HEK293 (cell line): ENCODE results near the gene REPS2.

Experiments
- CTCF ChIA-PET: fragments of 350-600 bp; formaldehyde crosslinking; extraction: SDS; loops from one replicate; lab custom pipeline; 2021; ENCODE audit warnings: antibody characterized with exemption; lab: Yijun Ruan, JAX
- POLR2A ChIA-PET: fragments of 300-600 bp; formaldehyde crosslinking; extraction: SDS; loops from one replicate; lab custom pipeline; 2020; ENCODE audit warnings: antibody characterized with exemption, inconsistent platforms; lab: Yijun Ruan, JAX
- H3K27ac ChIP-seq: fragments of 200-500 bp; sonication (Bioruptor generic); 2 replicates; pipeline ENCODE4 v1.5.1; 2014; ENCODE audit warnings: low read depth, low read length, control low read depth, inconsistent platforms; ENCODE audit errors: extremely low read depth
- H3K36me3 ChIP-seq, 2 experiments: fragments of 200-500 bp in 1 of 2; sonication (Bioruptor generic) in 1 of 2; 1 replicate in 1 of 2; 2 replicates in 1 of 2; pipeline ENCODE4 v1.5.1; 2014 to 2017; ENCODE audit warnings: inconsistent platforms in 2 of 2, low read length in 2 of 2; ENCODE audit not compliant: control insufficient read depth in 2 of 2, insufficient read depth in 1 of 2
- H3K4me1 ChIP-seq: fragments of 200-500 bp; sonication (Bioruptor generic); 2 replicates; pipeline ENCODE4 v1.5.1; 2014; ENCODE audit warnings: mild to moderate bottlenecking, low read length, inconsistent platforms; ENCODE audit not compliant: control insufficient read depth, insufficient read depth
- H3K4me3 ChIP-seq: 2 replicates; pipeline ENCODE4 v1.5.1; 2011; ENCODE audit warnings: low read depth, mild to moderate bottlenecking, control low read depth, low read length, moderate library complexity
- H3K9me3 ChIP-seq: fragments of 200-500 bp; sonication (Bioruptor generic); 2 replicates; pipeline ENCODE4 v1.5.1; 2014; ENCODE audit warnings: low read depth, low read length, inconsistent platforms; ENCODE audit not compliant: control insufficient read depth, insufficient read depth
- HOXD13 ChIP-seq: sonication (generic); formaldehyde crosslinking; IDR thresholded peaks from 2 replicates; pipeline ENCODE4 v1.8.0; 2022; ENCODE audit warnings: missing genetic modification reagents, borderline replicate concordance
- IKZF3 ChIP-seq: fragments of 450-650 bp; IDR thresholded peaks from 2 replicates; pipeline ENCODE4 v1.5.0; 2018; ENCODE audit warnings: missing biosample characterization, mild to moderate bottlenecking, missing genetic modification characterization, moderate library complexity
- REPIN1 ChIP-seq: fragments of 450-650 bp; formaldehyde crosslinking; IDR thresholded peaks from 2 replicates; pipeline ENCODE4 v1.5.1; 2017; ENCODE audit warnings: missing biosample characterization, missing genetic modification characterization, low read depth
- SP3 ChIP-seq: fragments of 450-650 bp; formaldehyde crosslinking; IDR thresholded peaks from 2 replicates; pipeline ENCODE4 v1.5.1; 2016; ENCODE audit warnings: missing biosample characterization, missing genetic modification characterization
- TRIM28 ChIP-seq: IDR thresholded peaks from 2 replicates; pipeline ENCODE4 v1.6.1; 2011; ENCODE audit warnings: low read length, control low read depth, borderline replicate concordance
- ZFP3 ChIP-seq: fragments of 450-650 bp; formaldehyde crosslinking; IDR thresholded peaks from 2 replicates; pipeline ENCODE4 v1.5.1; 2016; ENCODE audit warnings: low read depth, missing biosample characterization, missing genetic modification characterization
- ZNF155 ChIP-seq: fragments of 450-650 bp; formaldehyde crosslinking; IDR thresholded peaks from 2 replicates; pipeline ENCODE4 v1.5.1; 2016; ENCODE audit warnings: missing biosample characterization, missing genetic modification characterization
- ZNF169 ChIP-seq: fragments of 450-650 bp; formaldehyde crosslinking; IDR thresholded peaks from 2 replicates; pipeline ENCODE4 v1.5.1; 2016; ENCODE audit warnings: missing biosample characterization, missing genetic modification characterization
- ZNF174 ChIP-seq: fragments of 450-650 bp; formaldehyde crosslinking; IDR thresholded peaks from 2 replicates; pipeline ENCODE4 v1.5.0; 2017; ENCODE audit warnings: missing biosample characterization, mild to moderate bottlenecking, missing genetic modification characterization
- ZNF24 ChIP-seq: fragments of 450-650 bp; formaldehyde crosslinking; IDR thresholded peaks from 2 replicates; pipeline ENCODE4 v1.5.1; 2016; ENCODE audit warnings: missing biosample characterization, missing genetic modification characterization
- ZNF473 ChIP-seq: fragments of 450-650 bp; formaldehyde crosslinking; IDR thresholded peaks from 2 replicates; pipeline ENCODE4 v1.5.1; 2017; ENCODE audit warnings: missing biosample characterization, missing genetic modification characterization
- ZNF548 ChIP-seq: fragments of 450-650 bp; formaldehyde crosslinking; IDR thresholded peaks from 2 replicates; pipeline ENCODE4 v1.5.1; 2016; ENCODE audit warnings: missing biosample characterization, missing genetic modification characterization
- ZNF571 ChIP-seq: fragments of 450-650 bp; formaldehyde crosslinking; IDR thresholded peaks from 2 replicates; pipeline ENCODE4 v1.5.0; 2017; ENCODE audit warnings: missing biosample characterization, missing genetic modification characterization
- ZNF623 ChIP-seq: fragments of 450-650 bp; formaldehyde crosslinking; IDR thresholded peaks from 2 replicates; pipeline ENCODE4 v1.5.1; 2016; ENCODE audit warnings: missing biosample characterization, missing genetic modification characterization
- TF ChIP-seq, protein P1 (sequence below): fragments of 450-650 bp; formaldehyde crosslinking; IDR thresholded peaks from 2 replicates; pipeline ENCODE4 v1.5.1; 2017; ENCODE audit warnings: missing biosample characterization, mild to moderate bottlenecking, missing genetic modification characterization, moderate library complexity
- TF ChIP-seq, protein P2 (sequence below): fragments of 450-650 bp; formaldehyde crosslinking; IDR thresholded peaks from 2 replicates; pipeline ENCODE4 v1.5.1; 2016; ENCODE audit warnings: missing biosample characterization, missing genetic modification characterization
- TF ChIP-seq, protein P3 (sequence below): fragments of 450-650 bp; formaldehyde crosslinking; IDR thresholded peaks from 2 replicates; pipeline ENCODE4 v1.5.1; 2017; ENCODE audit warnings: missing biosample characterization, missing genetic modification characterization
- TF ChIP-seq, protein P4 (sequence below): fragments of 450-650 bp; formaldehyde crosslinking; IDR thresholded peaks from 2 replicates; pipeline ENCODE4 v1.5.1; 2017; ENCODE audit warnings: missing biosample characterization, missing genetic modification characterization

The REPS2 gene

DNA sequence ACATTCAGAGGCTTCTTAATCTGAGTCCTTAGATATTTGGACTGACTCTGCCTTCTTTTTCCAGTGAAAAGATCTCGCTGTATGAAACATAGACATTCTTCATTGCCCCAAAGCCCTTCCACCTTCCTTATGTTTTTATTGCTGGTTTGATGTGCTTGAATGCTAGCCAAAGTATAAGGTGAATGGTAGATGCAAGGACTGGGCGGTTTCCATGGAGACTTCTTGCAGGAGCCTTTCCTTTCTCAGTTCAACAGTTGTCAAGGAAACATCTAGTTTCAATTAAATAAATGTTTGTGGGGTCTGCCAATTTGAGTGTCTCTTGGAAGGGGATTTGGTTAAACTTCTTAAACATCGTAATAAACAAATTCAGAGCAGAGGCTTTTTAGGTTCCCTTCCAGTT, 46.0 kb downstream of the REPS2 start:
- ChIA-PET POLR2A (no interaction called here), CTCF (interaction anchor here (1.1 kb wide), 1 partner anchor 26 kb away, joined by 3 read pairs; no protein-coding TSS in a partner anchor)
- TF ChIP-seq ZNF24 (tag by site-specific recombination) (no peak), ZNF548 (no peak), REPIN1 (tag by site-specific recombination) (no peak), ZNF571 (tag by site-specific recombination) (no peak), IKZF3 (tag by site-specific recombination) (no peak), ZNF623 (tag by site-specific recombination) (no peak), HOXD13 (no peak), SP3 (no peak)
- H3K9me3 ChIP-seq = 0 out of 2 replicates have a peak, but pooled peaks cover 3% of the 10 kb centered on the region
- no peak overlapping the region for H3K27ac ChIP-seq
- H3K4me3 ChIP-seq = no peak overlapping the region
- H3K36me3 ChIP-seq = no peaks in the 10 kb centered on the region
- no peaks in the 10 kb centered on the region for H3K4me1 ChIP-seq

DNA sequence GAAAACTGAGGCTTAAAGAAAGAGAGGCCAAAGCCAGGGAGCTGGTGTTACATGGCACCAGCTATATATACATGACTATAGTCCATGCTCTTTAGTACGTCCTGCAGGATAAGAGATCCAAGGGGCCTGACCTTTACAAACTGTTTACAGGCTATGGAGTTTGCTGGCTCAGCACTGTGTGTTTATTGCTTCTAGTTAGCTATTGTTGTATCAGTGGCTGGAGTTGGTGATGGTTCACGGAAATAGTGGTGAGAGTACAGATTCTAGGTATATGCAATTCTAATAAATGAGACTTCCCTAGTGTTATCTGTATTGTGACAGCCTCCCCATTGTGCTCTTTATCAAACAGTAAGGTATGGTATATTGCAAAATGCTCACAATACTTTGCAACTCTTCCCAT, 46.5 kb downstream of the REPS2 start:
- TF ChIP-seq ZFP3 (tag by site-specific recombination) = no peak
- TF ChIP-seq ZNF174 (tag by site-specific recombination) = no peak
- TF ChIP-seq ZNF155 (tag by site-specific recombination) = no peak
- TF ChIP-seq ZNF473 (tag by site-specific recombination) = no peak
- TF ChIP-seq, protein P1, sequence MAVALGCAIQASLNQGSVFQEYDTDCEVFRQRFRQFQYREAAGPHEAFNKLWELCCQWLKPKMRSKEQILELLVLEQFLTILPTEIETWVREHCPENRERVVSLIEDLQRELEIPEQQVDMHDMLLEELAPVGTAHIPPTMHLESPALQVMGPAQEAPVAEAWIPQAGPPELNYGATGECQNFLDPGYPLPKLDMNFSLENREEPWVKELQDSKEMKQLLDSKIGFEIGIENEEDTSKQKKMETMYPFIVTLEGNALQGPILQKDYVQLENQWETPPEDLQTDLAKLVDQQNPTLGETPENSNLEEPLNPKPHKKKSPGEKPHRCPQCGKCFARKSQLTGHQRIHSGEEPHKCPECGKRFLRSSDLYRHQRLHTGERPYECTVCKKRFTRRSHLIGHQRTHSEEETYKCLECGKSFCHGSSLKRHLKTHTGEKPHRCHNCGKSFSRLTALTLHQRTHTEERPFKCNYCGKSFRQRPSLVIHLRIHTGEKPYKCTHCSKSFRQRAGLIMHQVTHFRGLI (tag by site-specific recombination) = no peak
- TF ChIP-seq TRIM28 = no peak
- TF ChIP-seq ZNF169 (tag by site-specific recombination) = no peak
- TF ChIP-seq, protein P2, sequence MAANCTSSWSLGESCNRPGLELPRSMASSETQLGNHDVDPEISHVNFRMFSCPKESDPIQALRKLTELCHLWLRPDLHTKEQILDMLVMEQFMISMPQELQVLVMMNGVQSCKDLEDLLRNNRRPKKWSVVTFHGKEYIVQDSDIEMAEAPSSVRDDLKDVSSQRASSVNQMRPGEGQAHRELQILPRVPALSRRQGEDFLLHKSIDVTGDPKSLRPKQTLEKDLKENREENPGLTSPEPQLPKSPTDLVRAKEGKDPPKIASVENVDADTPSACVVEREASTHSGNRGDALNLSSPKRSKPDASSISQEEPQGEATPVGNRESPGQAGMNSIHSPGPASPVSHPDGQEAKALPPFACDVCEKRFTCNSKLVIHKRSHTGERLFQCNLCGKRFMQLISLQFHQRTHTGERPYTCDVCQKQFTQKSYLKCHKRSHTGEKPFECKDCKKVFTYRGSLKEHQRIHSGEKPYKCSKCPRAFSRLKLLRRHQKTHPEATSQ = no peak
- TF ChIP-seq, protein P3, sequence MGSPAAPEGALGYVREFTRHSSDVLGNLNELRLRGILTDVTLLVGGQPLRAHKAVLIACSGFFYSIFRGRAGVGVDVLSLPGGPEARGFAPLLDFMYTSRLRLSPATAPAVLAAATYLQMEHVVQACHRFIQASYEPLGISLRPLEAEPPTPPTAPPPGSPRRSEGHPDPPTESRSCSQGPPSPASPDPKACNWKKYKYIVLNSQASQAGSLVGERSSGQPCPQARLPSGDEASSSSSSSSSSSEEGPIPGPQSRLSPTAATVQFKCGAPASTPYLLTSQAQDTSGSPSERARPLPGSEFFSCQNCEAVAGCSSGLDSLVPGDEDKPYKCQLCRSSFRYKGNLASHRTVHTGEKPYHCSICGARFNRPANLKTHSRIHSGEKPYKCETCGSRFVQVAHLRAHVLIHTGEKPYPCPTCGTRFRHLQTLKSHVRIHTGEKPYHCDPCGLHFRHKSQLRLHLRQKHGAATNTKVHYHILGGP (tag by site-specific recombination) = no peak
- TF ChIP-seq, protein P4, sequence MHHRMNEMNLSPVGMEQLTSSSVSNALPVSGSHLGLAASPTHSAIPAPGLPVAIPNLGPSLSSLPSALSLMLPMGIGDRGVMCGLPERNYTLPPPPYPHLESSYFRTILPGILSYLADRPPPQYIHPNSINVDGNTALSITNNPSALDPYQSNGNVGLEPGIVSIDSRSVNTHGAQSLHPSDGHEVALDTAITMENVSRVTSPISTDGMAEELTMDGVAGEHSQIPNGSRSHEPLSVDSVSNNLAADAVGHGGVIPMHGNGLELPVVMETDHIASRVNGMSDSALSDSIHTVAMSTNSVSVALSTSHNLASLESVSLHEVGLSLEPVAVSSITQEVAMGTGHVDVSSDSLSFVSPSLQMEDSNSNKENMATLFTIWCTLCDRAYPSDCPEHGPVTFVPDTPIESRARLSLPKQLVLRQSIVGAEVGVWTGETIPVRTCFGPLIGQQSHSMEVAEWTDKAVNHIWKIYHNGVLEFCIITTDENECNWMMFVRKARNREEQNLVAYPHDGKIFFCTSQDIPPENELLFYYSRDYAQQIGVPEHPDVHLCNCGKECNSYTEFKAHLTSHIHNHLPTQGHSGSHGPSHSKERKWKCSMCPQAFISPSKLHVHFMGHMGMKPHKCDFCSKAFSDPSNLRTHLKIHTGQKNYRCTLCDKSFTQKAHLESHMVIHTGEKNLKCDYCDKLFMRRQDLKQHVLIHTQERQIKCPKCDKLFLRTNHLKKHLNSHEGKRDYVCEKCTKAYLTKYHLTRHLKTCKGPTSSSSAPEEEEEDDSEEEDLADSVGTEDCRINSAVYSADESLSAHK = no peak
- no peak for TF ChIP-seq IKZF3 (tag by site-specific recombination)
- Histone ChIP-seq H3K9me3 (0 out of 2 replicates have a peak, but pooled peaks cover under 1% of the 10 kb centered on the region), H3K36me3 (no peaks in the 10 kb centered on the region), H3K4me1 (no peaks in the 10 kb centered on the region), H3K27ac (no peak overlapping the region), H3K4me3 (no peak overlapping the region)
- ChIA-PET CTCF (interaction anchor here (0.6 to 1.3 kb wide), 6 partner anchors 7 to 107 kb away, joined by 3 to 7 read pairs (median 3); no protein-coding TSS in a partner anchor), POLR2A (no interaction called here)
